Right lung (tissue), 5 donors: ENCODE measurements around the gene RPL22. TPM values are rescaled to one million over a fixed set of nuclear protein-coding genes. Genes with fewer than 3 reads are reported as not detected.
"Not testable (repeated sequence)": the region's sequence is repeated elsewhere in the genome, so short reads cannot be mapped to it uniquely, and the experiment has no call there.

Experiments used
- DNase-seq, 2 donors: peaks; one replicate each; pipeline ENCODE4 v3.0.0-alpha.2; 2013
- polyA plus RNA-seq, 5 donors: library from polyadenylated mRNA; unstranded; fragments of 120-200 nt; gene quantifications; one replicate each; pipeline versions ENCODE4 v1.2.1 to v1.2.3, GENCODE V29; 2013; ENCODE audit warnings: inconsistent platforms in 1 of 5, low replicate concordance in 1 of 5; ENCODE audit not compliant: insufficient read length in 5 of 5, insufficient read depth in 1 of 5

RPL22 gene
- polyA plus RNA-seq, 5 donors = 588 to 886 (median 686) TPM

DNA sequence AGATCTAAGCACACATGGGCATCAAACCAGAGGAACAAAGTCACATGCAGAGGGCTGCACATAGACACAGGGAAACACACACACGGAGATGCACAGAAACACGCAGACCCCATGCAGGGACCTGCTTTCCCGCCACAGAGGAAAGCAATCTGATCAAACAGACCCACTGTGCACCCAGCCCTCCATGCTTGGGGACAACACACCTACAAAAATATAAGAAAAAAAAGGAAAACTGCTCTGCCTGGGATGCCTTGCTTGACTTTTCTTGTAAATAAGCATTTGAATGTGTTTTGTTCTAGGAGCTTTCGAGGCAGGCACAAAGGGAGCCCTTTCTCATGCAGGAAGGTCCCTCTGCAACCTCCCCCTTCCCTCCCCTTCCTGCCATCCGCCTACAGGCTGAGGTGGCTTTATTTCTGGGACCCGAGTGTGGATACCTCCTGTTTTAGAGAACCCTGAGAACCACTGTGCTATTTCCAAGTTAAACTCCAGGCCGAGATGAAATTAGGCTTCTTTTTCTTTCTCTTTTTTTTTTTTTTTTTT lies 39.9 kb upstream of the RPL22 start:
- DNase-seq = no peak

GRCh38 chr1:6237093-6237492 lies 37.7 kb upstream of the RPL22 start:
- DNase-seq = no peak

DNA sequence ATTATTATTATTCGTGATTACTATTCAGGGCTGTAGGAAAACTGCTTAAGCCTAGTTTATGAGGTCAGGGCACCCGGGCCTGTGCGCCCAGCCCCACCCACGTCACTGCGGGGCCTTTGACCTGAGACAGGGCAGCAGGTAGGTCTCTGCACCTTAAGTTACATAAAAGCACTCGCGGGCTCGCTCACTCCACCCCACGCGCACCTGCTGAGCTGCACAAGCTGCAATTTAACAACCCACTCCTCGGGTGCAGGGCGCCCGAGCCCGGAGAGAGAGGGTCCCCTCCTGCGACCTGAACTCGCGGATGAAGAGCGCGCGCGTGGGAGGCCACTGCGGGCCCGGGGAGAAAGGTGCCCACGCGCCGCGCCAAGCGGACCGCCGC lies 35.9 kb upstream of the RPL22 start:
- no peak for DNase-seq

DNA sequence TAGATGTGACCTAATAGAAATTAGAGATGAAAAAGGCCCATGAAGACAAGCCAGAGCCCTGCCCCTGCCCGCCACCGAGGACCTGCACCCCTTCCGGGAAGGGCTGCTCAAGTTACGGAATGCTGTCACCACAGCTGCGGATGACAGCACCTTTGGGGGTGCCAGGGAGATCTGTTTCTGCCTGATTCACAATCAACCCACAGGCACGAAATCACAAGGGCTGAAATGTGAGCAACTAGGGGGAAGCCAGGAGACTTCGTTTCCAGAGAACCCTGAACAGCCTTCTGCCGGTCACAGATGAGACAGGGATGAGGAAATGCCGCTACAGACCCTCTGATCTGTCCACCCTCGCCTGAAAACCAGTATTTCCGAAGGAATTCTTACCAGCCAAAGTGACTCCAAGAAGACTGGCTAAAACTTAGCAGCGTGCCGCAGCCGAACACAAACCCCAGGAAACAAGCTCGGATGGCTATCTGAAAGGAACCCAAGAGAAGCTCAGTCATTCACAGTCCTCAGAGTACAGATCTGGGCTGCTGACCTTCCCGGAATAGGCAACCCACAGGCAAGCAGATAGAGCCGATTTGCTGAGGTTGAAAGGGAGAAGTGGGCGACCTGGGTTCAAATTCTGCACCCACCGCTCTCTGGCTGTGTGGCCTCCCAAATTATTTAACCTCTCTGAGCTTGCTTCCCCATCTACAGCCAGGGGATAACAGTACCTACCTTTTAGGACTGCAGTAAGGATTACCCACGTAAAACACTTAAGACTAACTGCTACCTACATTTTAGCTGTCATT lies 35.3 kb upstream of the RPL22 start:
- no peak for DNase-seq

- DNase-seq = no peak
These were observed 34.0 kb upstream of the RPL22 start for GRCh38 chr1:6233376-6233775.

GRCh38 chr1:6225651-6226050 lies 26.3 kb upstream of the RPL22 start:
- DNase-seq = no peak

DNA sequence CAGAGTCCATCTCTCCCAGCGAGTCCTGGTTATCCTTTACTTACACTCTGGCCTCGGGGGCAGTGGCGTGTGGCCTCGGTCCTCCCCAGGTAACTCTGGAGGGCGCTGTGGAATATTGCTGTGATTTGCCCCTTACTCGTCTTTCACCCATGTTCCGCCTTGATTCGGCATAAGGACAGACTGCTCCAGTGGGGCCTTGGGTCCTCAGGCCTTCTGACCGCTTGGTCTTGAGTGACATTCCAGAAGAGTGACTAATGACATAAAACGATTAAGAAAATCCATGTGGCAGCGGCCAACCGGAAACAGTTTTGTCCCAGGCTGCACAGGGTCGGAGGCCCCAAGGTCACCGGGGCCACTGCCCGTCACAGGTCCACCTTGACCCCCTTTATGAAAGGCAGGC lies 25.3 kb upstream of the RPL22 start:
- no peak for DNase-seq

- DNase-seq = no peak
These were observed 24.2 kb upstream of the RPL22 start for GRCh38 chr1:6223617-6224016.

- DNase-seq = no peak
These were observed 23.2 kb upstream of the RPL22 start for GRCh38 chr1:6222636-6223035.

GRCh38 chr1:6221210-6221784 lies 21.9 kb upstream of the RPL22 start:
- DNase-seq = no peak

DNA sequence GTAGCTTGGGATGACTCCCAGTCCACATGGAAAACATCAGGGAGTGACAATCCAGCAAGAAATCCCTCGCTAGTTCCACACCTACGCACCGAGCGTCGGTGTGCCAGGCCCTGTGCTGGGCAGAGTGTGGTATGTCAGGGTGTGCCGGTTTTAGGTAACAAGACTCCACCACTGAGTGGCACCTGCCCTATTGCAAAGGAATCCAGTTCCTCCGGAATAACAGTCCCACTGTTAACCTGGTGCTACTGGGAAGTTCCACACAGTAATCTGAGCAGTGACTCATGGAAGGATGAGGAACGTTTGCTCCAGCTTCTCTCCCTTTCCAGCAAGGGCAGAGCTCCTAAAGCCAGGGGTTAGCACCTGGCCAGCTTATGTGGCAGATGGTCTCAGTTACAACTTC lies 20.8 kb upstream of the RPL22 start:
- DNase-seq = no peak

- not testable (repeated sequence) for DNase-seq
These were observed 20.2 kb upstream of the RPL22 start for GRCh38 chr1:6219641-6220040.

DNA sequence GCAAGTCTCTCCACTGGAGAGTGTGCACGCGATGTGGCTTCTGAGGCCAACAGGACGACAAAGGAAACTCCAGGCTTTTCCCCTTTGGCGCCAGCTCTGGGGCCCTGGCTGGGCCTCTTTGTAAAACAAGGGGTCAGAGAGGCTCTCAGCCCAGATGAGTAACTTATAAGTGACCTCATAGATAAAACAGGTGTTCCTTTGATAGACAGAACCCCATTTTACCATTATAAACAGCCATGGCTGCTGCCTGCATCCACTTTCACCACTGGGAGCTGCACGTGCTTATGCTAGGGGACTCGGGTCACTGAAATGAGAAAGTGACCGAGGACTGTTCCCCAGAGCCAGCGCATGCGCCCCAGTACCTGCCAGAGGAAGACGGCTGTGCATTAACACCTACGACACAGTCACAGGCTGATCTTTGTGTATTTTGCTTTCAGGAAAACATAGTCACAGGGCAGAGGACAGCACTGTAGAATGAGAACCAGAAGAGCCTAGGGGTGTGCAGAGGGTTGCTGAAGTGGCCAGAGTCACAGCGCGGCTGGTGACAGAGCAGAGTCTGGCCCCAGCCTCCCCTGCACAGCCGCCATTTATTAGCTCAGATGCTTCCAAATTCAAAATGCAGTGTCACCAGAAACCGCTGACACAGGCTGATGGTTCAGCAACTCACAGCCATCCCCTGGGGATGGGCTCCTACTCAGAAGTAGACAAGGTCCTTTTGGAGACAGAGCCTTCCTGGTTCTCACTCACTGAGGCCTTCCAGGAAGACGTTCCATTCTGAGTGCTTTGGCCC lies 19.2 kb upstream of the RPL22 start:
- no peak for DNase-seq

GRCh38 chr1:6212193-6212959 lies 13.0 kb upstream of the RPL22 start:
- no peak for DNase-seq

- no peak for DNase-seq
These were observed 12.3 kb upstream of the RPL22 start for GRCh38 chr1:6211731-6212130.

GRCh38 chr1:6210591-6211355 lies 11.4 kb upstream of the RPL22 start:
- no peak for DNase-seq

GRCh38 chr1:6209661-6210580 lies 10.5 kb upstream of the RPL22 start:
- no peak for DNase-seq

GRCh38 chr1:6208723-6209660 lies 9.6 kb upstream of the RPL22 start:
- no peak for DNase-seq

DNA sequence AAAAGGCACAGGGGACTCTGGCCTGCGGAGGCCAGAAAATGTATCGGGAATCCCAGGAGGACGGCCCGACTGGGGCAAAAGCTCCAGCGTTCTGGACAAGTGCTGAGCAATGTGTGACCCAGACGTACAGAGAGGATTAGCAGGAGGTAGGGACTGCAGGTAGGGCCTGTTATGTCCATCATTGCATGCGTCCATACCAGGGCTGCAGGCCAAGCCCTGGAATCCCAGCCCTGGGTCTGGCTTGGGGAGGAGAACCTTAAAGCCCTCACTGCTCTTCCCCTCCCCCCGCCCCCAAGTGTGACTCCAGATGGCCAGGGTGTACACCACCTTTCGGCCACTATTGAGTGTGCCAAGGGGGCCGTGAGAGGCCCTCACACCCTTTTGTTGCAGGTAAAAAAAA lies 8.5 kb upstream of the RPL22 start:
- no peak for DNase-seq
